Ureter (tissue), 1 donor: ENCODE measurements around the gene DNAJC6. TPM values are rescaled to one million over a fixed set of nuclear protein-coding genes. Genes with fewer than 3 reads are reported as not detected.
"Not testable (repeated sequence)": the region's sequence is repeated elsewhere in the genome, so short reads cannot be mapped to it uniquely, and the experiment has no call there.

Source experiments
- DNase-seq: peaks from one replicate; pipeline ENCODE4 v3.0.0-alpha.2; 2020; ENCODE audit warnings: low spot score
- total RNA-seq: library from RNA; stranded (reverse); gene quantifications from one replicate; pipeline ENCODE4 v1.2.4, GENCODE V29; 2023
- donor health status: DM: yes; HTN: yes; CAD: no.

DNAJC6 gene
- total RNA-seq, 1 donor from 2014 or later, result 3.4 TPM

DNA sequence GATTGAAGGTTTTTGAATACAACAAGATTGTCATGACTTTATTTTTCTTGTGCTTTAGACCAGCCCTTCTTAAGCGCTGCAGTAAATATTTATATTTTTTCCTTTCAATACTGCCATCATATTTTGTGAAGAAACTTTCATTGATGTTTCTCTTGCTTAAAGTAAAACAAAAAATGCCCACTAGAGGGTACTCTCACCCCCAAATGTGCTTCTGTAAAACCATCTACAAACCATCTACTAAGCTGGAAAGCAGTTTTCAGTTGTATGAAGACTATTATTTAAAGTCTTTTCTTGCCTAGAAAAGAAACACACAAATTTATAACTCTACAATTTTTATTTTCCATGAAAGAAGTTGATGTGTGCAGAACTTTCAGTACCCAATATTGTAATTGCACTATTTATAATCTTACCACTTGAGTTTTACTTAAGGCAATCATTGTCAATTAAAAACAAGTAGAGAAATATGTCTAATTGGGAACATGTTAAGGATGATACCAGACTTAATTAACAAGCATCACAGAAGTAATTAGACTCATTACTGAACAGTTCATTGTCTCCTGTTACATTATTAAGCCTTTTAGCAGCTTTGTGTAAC, 121.9 kb downstream of the DNAJC6 start:
- no peak for DNase-seq

DNA sequence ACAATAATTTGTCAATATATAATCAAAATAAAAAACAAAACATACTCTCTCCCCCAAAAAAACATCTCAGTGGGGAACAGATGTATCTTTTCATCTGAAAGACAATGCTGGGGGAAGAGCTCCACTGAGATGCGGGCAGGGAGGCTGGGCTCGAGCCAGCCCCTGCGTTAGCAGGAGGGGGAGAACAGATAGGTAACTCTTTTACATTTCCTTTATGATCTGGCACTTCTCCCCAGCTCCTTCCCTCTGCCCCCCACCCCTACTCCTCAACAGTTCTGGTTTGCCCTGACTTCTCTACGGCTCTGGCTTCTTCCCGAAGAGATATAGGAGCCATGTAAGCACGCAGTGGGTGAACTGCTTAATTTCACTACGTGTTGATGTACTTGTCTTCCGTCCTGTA, 123.6 kb downstream of the DNAJC6 start:
- no peak for DNase-seq

DNA sequence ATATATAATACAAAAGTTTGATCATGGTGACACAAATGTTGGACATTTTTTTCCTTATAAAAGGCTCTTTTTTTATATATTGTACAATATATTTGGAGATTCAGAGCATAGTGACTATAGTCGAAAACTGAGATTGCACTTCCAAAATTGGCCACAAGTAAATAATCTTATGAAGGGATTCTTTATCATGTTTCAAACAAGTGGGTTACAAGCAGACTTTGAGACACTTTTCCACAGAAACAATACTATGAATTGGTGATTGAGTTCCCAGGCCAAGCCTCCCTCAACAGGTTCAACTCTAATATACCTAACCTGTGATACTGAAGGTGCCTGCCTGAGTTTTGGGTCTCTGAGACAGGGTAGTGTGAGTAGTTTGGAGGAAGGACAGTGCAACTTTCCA, 124.9 kb downstream of the DNAJC6 start:
- DNase-seq, result no peak

DNA sequence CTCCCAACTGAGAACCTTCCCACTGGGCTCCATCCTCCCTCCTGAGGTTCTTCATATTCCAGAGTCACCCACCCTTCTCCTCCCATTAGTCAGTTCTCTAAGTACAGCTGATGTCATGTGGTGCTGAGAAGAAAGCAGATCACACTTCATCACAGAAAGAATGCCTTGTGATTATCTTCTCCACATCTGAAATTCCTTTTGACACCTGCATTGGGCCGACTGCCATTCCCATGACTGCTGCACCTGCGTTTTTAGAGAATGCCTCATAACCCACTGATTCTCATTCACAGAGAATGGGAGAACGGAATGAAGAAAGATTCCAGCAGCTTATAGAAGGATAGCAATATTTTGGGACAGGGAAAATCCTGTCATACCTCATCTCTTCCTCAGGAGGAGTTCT, 125.4 kb downstream of the DNAJC6 start:
- no peak for DNase-seq

DNA sequence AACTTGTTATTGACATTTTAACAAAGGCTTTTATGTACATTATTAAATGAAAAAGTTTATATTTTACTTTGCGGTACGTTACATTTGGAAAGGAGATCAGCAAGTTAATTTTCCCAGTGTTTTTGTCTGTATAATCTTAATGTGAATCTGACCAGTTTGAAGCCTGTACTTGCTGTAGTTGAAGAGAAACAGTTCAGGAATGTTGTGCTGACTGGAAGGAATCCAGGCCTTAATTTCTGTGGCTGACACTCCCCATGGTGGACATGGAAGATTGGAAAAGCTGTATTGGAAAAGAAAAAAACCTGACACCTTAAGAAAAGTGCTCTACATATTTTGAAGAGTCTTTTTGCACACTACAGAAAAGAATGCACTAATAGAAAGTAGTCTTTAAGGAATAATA, 126.6 kb downstream of the DNAJC6 start:
- no peak for DNase-seq

DNA sequence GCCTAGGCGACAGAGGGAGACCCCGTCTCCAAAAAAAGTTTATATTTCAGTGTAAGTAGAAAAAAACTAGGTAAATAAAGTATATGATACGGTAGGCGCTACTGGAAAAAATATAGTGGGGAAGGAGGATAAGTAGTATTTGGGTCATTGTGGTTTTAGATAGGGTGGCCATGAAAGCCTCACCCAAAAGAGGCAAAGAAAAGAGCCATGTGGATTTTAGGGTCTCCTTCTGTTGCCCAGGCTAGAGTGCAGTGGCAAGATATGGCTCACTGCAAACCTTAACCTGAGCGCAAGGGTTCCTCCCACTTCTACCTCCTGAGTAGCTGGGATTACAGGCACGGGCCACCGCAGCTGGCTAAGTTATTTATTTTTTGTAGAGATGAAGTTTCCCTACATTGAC, 128.3 kb downstream of the DNAJC6 start:
- no peak for DNase-seq

DNA sequence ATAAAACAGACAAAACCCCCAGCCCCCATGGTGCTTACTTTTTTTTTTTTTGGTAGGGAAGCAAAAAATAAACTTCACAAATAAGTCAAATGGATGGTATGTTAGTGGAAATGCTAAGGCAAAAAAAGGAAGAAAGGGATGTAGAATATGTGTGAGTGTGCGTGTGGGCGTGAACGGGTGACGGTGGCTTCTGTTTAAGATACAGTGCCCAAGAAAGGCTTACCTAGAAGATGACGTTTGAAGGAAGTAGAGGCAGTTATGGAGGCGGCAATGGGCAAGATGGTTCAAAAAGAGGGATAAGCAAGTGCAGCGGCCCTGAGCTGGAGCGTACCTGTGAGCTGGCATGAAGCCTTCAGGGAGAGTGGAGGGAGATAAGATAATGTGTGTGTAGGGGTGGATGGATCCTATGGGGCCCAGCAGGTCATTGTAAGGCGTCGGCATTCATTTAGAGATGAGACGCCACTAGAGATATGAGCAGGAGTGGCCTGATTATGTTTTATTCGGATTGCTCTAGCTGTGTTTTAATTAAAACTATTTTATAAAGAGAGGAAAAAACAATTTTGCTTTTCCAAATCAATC, 131.1 kb downstream of the DNAJC6 start:
- DNase-seq, result no peak

DNA sequence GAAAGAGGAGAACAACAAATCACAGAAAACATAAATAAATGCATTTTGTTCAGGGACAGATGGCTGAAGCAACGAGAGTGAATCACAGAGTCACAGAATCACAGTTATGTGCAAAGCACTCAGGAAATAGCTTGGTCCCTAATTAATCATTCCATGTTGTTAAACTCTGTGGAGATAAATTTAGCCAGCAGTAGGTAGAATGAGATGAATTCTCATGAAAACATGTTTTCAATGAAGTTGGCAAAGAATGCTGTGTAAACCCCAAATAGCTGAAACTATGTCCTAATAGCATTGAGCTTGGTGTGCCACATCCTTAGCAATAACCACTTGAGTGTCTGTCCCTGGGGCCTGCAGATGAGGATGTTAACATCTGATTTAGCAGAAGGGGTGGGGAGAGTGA, 131.6 kb downstream of the DNAJC6 start:
- DNase-seq, result no peak

DNA sequence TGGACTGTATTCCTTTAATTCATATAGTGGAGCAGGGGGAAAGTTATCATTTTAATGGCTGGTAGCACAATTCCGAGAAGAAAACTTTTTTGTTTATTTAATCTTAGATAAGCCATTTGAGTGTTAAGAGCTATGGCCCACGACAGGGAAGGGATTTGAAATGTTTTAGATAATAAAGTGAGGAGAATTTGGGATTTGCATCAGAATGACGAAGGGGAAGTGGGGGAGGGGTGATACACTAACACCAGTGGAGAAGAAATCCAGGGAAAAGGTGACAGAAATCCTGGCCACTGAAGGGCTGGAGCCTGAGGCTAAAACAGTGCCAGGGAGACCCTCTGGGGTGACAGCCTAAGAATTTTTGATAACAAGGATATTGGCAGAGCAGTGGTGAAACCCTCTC, 132.1 kb downstream of the DNAJC6 start:
- DNase-seq, result no peak

DNA sequence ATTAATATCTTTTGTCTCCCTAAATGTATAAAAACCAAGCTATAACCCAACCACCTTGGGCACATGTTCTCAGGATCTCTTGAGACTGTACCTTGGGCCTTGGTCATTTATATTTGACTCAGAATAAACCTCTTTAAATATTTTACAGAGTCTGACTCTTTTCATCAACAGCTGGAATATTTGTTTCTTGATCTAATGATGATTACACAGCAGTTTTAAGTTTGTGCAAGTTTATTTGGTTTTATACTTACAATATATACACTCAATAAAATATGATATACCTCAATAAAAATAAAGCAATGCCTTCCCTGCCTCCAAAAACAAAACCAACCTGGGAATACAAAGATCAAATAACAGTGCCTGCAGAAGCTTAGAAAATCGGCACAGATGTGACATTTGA, 133.1 kb downstream of the DNAJC6 start:
- no peak for DNase-seq

DNA sequence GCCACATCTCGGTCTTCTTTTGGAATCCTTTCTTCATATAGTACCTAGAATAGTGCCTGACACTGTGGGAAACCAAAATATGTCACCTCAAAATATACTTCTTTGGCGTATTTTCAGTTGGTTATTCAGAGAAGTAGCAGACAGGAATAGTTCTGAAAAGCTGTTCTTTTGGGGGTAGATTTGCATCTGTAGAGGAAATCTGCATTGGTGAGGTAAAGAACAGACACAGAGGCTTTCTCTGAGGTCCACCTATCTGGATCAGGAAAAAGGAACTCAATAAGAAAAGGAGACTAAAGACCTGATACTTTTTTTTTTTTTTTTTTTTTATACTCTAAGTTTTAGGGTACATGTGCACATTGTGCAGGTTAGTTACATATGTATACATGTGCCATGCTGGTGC, 134.3 kb downstream of the DNAJC6 start:
- DNase-seq, result no peak

DNA sequence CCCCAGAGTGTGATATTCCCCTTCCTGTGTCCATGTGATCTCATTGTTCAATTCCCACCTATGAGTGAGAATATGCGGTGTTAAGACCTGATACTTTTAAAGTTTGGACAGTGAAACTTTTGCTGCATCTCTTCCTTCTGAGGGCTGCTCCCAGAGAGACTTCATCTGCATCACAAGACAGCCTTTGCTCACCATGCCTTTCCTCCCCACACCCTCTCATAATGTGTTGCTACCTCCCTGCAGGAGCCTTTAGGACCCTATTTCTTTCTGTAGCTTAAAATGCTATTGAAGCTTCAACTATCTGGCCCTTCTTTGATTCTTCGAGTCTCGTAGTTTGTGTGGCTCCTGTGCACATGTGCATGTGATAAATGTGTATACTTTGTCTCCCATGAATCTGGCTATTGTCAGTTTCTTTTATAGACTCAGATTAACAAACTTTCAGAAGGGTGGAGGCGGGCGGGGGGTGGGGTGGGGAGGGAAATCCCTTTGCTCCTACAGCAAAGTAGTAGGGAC, 134.8 kb downstream of the DNAJC6 start:
- DNase-seq, result no peak

DNA sequence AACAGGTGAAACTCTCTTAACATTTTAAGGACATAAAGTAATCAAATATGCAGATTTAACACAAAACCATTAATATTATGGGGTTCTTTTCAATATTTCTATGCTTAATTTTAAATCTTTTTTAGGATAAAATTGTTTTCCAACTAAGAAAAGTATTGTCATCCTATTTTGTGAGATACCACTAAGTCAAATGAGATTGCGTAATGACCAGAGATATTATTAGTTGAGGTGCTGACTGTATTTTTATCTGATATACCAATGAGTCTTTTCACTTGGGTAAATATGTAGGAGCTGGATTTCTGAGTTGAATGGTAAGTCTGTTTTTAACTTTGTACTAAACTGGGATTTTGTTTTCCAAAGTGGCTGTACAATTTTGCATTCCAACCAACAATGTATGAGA, 136.5 kb downstream of the DNAJC6 start:
- DNase-seq, result no peak

DNA sequence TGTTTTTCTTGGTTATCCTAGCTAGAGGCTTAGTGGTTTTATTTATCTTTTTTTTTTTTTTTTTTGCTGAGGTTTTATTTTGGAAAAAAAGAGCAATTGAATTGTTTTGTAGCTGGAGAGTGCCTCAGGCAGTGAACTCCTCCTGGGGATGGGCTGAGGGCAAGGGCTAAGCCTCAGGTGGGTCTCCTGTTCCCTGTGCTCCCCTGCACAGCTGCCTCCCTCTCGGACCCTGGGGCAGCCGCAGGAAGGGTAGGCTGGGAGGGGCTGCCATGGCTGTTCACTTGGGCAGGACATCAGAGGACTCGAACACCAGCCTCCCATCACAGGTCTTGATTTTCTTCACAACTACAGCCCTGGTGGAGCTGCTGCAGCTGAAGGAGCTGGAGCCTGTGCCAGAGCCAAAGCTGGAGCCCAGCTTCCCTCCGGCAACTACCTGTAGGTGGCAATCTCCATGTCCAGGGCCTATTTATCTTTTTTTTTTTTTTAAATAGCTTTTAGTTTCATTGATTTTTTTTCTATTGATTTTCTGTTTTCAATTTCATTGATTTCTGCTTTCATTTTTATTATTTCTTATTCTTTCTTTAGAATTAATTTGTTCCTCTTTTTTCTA, 140.0 kb downstream of the DNAJC6 start:
- DNase-seq, result no peak

DNA sequence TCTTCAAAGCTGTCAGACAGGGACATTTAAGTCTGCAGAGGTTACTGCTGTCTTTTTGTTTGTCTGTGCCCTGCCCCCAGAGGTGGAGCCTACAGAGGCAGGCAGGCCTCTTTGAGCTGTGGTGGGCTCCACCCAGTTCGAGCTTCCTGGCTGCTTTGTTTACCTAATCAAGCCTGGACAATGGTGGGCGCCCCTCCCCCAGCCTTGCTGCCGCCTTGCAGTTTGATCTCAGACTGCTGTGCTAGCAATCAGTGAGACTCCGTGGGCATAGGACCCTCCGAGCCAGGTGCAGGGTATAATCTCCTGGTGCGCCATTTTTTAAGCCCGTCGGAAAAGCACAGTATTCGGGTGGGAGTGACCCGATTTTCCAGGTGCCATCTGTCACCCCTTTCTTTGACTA, 146.3 kb downstream of the DNAJC6 start:
- DNase-seq, result not testable (repeated sequence)

DNA sequence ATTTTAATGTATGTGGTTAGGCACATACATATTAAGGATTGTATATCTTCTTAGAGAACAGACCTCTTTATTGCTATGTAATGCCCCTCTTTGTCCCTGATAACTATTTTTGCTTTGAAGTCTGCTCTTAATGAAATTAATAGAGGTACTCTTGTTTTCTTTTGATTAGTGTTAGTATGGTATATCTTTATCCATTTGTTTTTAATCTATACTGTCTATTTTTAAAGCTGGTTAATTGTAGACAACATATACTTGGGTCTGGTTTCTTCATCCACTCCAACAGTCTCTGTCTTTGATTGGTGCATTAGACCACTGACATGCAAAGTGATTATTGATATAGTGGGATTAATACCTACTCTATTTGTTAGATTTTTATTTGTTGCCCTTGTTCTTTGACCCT, 147.1 kb downstream of the DNAJC6 start:
- no peak for DNase-seq

DNA sequence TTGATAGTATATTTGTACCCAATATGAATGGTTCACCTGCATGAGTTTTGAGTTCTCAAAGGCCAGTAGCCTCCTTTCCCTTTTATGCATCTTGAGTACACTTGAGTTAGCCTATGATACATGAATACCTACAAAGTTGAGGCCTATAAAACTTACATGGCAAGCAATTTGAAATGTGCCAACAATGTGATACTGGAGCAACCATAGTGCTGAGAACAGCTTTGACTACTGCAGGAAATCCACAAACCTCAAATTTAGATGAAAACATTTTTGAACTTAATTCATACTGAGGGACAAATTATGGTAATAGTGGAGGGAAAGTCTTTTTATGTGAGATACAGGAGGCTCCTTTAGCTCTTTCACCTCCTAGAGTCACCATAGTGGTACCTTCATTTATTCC, 148.5 kb downstream of the DNAJC6 start:
- no peak for DNase-seq

DNA sequence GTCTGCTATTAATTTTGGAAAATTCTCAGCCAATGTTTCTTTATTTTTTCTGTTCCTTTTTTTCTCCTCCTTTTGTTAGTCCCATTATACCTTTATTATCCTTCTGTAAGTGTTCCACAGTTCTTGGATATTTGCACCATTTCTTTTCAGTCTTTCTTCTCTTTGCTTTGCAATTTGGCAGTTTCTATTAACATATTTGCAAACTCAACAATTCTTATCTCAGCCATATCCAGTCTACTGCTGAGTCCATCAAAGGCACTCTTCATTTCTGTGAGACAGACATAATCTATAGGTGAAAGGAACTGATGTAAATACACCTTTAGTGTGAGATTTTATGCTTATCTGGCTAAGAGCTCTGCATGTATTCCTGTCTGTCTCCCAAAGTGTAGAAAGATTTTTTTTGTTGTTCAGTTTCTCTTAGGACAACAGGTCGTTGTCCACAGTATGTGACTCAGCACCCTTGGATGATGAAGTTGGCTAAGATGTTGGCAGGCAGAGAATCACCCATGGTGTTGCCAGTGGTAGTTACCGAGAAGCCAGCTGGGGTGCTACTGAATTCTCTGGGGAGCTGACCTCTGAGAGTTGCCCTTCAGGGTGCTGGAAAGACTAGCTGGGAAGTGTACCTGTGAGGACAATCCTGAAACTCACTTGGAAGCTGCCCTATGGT, 149.5 kb downstream of the DNAJC6 start:
- no peak for DNase-seq

DNA sequence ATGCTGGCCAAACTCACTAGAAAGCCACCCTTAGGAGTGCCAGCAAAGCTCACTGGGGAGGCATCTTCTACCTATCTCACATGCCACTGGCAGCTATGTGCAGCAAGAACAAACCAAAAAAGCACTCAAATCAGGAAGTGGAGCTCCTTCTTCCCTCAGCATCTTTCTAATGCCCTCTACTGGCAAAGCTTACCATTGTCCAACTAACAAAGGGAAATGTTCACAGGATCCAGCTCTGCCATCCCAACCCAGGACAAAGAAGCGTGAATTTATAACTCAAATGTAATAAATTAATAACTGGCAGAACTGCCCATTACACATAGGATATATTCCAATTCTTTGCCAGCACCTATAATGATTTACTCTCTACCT, 150.0 kb downstream of the DNAJC6 start:
- no peak for DNase-seq
